SK-N-SH treated with all-trans-retinoic acid at 6 μM for 48 hours (cell line): ENCODE data around the gene MACROD1.

Experiments
- ATAC-seq: fragments of 200-7000 bp; cut with Tn5 transposase; 3 replicates; pipeline ENCODE4 v1.9.1; 2020; ENCODE audit warnings: mild to moderate bottlenecking, moderate library complexity
- ARNTL ChIP-seq: fragments of 450-650 bp; formaldehyde crosslinking; IDR thresholded peaks from 2 replicates; pipeline ENCODE4 v1.5.0; 2020; ENCODE audit warnings: low read depth, mild to moderate bottlenecking, moderate library complexity, borderline replicate concordance
- BACH2 ChIP-seq: fragments of 250-450 bp; sonication (Bioruptor Pico); IDR thresholded peaks from 2 replicates; pipeline ENCODE4 v1.9.0; 2021; ENCODE audit warnings: mild to moderate bottlenecking, borderline replicate concordance
- ESRRG ChIP-seq: fragments of 250-450 bp; sonication (Bioruptor Pico); IDR thresholded peaks from 2 replicates; pipeline ENCODE4 v1.6.1; 2021; ENCODE audit warnings: mild to moderate bottlenecking
- GLIS3 ChIP-seq: fragments of 250-450 bp; sonication (Bioruptor Pico); IDR thresholded peaks from 2 replicates; pipeline ENCODE4 v1.5.0; 2020; ENCODE audit warnings: mild to moderate bottlenecking, moderate library complexity
- ISL1 ChIP-seq: fragments of 250-450 bp; sonication (Bioruptor Pico); IDR thresholded peaks from 2 replicates; pipeline ENCODE4 v2.1.2; 2022; ENCODE audit warnings: mild to moderate bottlenecking, moderate library complexity
- OSR1 ChIP-seq: fragments of 250-450 bp; sonication (Bioruptor Pico); IDR thresholded peaks from 2 replicates; pipeline ENCODE4 v1.8.0; 2022; ENCODE audit warnings: moderate library complexity, mild to moderate bottlenecking, inconsistent platforms
- PPARA ChIP-seq: fragments of 250-450 bp; sonication (Bioruptor Pico); IDR thresholded peaks from 2 replicates; pipeline ENCODE4 v1.5.0; 2020; ENCODE audit warnings: mild to moderate bottlenecking, borderline replicate concordance
- RARB ChIP-seq: fragments of 250-450 bp; sonication (Bioruptor Pico); IDR thresholded peaks from 2 replicates; pipeline ENCODE4 v1.8.0; 2021; ENCODE audit warnings: mild to moderate bottlenecking, moderate library complexity
- SNAI2 ChIP-seq: fragments of 250-450 bp; sonication (Bioruptor Pico); IDR thresholded peaks from 2 replicates; pipeline ENCODE4 v1.5.0; 2020; ENCODE audit warnings: mild to moderate bottlenecking, moderate library complexity
- TCF4 ChIP-seq: fragments of 250-450 bp; sonication (Bioruptor Pico); IDR thresholded peaks from 2 replicates; pipeline ENCODE4 v1.8.0; 2021; ENCODE audit warnings: mild to moderate bottlenecking, moderate library complexity, borderline replicate concordance
- ZC3H10 ChIP-seq: fragments of 250-450 bp; sonication (Bioruptor Pico); IDR thresholded peaks from 2 replicates; pipeline ENCODE4 v1.5.1; 2021; ENCODE audit warnings: mild to moderate bottlenecking, moderate library complexity
- ZFP3 ChIP-seq: fragments of 250-450 bp; sonication (Bioruptor Pico); IDR thresholded peaks from 2 replicates; pipeline ENCODE4 v1.5.0; 2020; ENCODE audit warnings: mild to moderate bottlenecking, moderate library complexity
- ZFP30 ChIP-seq: fragments of 450-650 bp; formaldehyde crosslinking; IDR thresholded peaks from 2 replicates; pipeline ENCODE4 v1.5.0; 2022; ENCODE audit warnings: mild to moderate bottlenecking, moderate library complexity
- ZNF565 ChIP-seq: fragments of 450-650 bp; formaldehyde crosslinking; conservative IDR thresholded peaks from 2 replicates; pipeline ENCODE4 v1.5.0; 2020; ENCODE audit warnings: low read depth, mild to moderate bottlenecking, moderate library complexity
- ZNF70 ChIP-seq: fragments of 450-650 bp; formaldehyde crosslinking; IDR thresholded peaks from 2 replicates; pipeline ENCODE4 v1.5.0; 2020; ENCODE audit warnings: mild to moderate bottlenecking, moderate library complexity
- TF ChIP-seq, protein P1 (sequence below): fragments of 250-450 bp; sonication (Bioruptor Pico); IDR thresholded peaks from 2 replicates; pipeline ENCODE4 v1.5.1; 2020; ENCODE audit warnings: low read depth, mild to moderate bottlenecking, moderate library complexity
- TF ChIP-seq, protein P2 (sequence below): fragments of 250-450 bp; sonication (Bioruptor Pico); IDR thresholded peaks from 2 replicates; pipeline ENCODE4 v1.8.0; 2021; ENCODE audit warnings: low read depth, mild to moderate bottlenecking, moderate library complexity, borderline replicate concordance
- TF ChIP-seq, protein P3 (sequence below): fragments of 250-450 bp; sonication (Bioruptor Pico); IDR thresholded peaks from 2 replicates; pipeline ENCODE4 v1.5.0; 2020; ENCODE audit warnings: mild to moderate bottlenecking, moderate library complexity
- TF ChIP-seq, protein P4 (sequence below): fragments of 250-450 bp; sonication (Bioruptor Pico); IDR thresholded peaks from 2 replicates; pipeline ENCODE4 v1.5.1; 2021; ENCODE audit warnings: mild to moderate bottlenecking, moderate library complexity
- TF ChIP-seq, protein P5 (sequence below): fragments of 250-450 bp; sonication (Bioruptor Pico); IDR thresholded peaks from 2 replicates; pipeline ENCODE4 v1.8.0; 2020; ENCODE audit warnings: mild to moderate bottlenecking, moderate library complexity, borderline replicate concordance

Gene MACROD1

DNA sequence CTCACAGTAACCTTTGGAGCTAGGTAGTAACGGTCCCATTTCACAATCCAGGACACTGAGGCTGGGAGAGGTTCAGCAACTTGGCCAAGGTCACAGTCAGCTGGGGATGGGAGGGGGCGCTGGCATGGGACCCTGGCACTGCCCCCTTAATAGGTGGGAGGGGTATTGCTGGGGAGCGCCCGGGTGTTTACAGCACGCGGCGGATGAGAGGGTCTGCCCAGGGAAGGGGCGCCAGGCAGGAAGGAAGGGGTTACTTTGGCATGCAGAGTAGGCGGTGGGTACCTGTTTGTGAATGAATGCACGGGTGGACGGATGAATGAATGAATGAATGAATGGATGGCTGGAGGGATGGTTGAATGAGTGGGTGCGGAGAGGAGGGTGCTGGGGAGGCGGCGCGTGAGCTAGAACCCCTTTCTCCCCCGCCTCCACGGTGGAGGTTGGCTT lies 130.8 kb downstream of the MACROD1 start:
- TF ChIP-seq ZFP30 (CRISPR knock-in tag) (no peak), ISL1 (CRISPR knock-in tag) (no peak), ZNF565 (no peak), ZC3H10 (CRISPR knock-in tag) (no peak), OSR1 (CRISPR knock-in tag) (no peak), ESRRG (CRISPR knock-in tag) (no peak), SNAI2 (no peak), ARNTL (no peak), TCF4 (CRISPR knock-in tag) (no peak), GLIS3 (CRISPR knock-in tag) (no peak)
- TF ChIP-seq, protein P1, sequence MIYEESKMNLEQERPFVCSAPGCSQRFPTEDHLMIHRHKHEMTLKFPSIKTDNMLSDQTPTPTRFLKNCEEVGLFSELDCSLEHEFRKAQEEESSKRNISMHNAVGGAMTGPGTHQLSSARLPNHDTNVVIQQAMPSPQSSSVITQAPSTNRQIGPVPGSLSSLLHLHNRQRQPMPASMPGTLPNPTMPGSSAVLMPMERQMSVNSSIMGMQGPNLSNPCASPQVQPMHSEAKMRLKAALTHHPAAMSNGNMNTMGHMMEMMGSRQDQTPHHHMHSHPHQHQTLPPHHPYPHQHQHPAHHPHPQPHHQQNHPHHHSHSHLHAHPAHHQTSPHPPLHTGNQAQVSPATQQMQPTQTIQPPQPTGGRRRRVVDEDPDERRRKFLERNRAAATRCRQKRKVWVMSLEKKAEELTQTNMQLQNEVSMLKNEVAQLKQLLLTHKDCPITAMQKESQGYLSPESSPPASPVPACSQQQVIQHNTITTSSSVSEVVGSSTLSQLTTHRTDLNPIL (CRISPR knock-in tag) = no peak
- TF ChIP-seq, protein P2, sequence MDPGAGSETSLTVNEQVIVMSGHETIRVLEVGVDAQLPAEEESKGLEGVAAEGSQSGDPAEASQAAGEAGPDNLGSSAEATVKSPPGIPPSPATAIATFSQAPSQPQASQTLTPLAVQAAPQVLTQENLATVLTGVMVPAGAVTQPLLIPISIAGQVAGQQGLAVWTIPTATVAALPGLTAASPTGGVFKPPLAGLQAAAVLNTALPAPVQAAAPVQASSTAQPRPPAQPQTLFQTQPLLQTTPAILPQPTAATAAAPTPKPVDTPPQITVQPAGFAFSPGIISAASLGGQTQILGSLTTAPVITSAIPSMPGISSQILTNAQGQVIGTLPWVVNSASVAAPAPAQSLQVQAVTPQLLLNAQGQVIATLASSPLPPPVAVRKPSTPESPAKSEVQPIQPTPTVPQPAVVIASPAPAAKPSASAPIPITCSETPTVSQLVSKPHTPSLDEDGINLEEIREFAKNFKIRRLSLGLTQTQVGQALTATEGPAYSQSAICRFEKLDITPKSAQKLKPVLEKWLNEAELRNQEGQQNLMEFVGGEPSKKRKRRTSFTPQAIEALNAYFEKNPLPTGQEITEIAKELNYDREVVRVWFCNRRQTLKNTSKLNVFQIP (CRISPR knock-in tag) = no peak
- TF ChIP-seq, protein P3, sequence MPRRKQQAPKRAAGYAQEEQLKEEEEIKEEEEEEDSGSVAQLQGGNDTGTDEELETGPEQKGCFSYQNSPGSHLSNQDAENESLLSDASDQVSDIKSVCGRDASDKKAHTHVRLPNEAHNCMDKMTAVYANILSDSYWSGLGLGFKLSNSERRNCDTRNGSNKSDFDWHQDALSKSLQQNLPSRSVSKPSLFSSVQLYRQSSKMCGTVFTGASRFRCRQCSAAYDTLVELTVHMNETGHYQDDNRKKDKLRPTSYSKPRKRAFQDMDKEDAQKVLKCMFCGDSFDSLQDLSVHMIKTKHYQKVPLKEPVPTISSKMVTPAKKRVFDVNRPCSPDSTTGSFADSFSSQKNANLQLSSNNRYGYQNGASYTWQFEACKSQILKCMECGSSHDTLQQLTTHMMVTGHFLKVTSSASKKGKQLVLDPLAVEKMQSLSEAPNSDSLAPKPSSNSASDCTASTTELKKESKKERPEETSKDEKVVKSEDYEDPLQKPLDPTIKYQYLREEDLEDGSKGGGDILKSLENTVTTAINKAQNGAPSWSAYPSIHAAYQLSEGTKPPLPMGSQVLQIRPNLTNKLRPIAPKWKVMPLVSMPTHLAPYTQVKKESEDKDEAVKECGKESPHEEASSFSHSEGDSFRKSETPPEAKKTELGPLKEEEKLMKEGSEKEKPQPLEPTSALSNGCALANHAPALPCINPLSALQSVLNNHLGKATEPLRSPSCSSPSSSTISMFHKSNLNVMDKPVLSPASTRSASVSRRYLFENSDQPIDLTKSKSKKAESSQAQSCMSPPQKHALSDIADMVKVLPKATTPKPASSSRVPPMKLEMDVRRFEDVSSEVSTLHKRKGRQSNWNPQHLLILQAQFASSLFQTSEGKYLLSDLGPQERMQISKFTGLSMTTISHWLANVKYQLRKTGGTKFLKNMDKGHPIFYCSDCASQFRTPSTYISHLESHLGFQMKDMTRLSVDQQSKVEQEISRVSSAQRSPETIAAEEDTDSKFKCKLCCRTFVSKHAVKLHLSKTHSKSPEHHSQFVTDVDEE (CRISPR knock-in tag) = no peak
- TF ChIP-seq, protein P4, sequence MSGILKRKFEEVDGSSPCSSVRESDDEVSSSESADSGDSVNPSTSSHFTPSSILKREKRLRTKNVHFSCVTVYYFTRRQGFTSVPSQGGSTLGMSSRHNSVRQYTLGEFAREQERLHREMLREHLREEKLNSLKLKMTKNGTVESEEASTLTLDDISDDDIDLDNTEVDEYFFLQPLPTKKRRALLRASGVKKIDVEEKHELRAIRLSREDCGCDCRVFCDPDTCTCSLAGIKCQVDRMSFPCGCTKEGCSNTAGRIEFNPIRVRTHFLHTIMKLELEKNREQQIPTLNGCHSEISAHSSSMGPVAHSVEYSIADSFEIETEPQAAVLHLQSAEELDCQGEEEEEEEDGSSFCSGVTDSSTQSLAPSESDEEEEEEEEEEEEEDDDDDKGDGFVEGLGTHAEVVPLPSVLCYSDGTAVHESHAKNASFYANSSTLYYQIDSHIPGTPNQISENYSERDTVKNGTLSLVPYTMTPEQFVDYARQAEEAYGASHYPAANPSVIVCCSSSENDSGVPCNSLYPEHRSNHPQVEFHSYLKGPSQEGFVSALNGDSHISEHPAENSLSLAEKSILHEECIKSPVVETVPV = no peak
- no peak for ATAC-seq

DNA sequence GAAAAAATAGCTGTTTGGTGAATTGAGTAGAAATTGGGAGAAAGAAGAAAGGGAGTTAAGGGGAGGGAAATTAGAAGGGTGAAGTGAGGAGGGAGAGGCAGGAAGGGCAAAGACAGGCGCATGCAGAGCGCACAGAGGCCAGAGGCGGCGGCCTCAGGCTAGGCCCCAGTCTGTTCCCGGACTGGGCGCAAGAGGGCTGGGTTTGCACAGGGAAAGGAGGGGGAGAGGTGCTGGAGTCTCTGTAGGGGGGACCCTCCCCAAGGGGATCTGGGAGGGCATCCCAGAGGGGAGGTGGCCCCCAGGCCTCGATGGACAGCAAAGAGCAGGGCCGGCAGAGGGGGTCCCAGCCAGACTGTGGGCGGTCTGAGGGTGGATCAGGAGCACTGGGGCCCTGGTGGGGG lies 131.5 kb downstream of the MACROD1 start:
- no peak for ATAC-seq
- no peak for TF ChIP-seq ARNTL
- TF ChIP-seq TCF4 (CRISPR knock-in tag) = no peak
- TF ChIP-seq, protein P4 = no peak
- TF ChIP-seq, protein P5, sequence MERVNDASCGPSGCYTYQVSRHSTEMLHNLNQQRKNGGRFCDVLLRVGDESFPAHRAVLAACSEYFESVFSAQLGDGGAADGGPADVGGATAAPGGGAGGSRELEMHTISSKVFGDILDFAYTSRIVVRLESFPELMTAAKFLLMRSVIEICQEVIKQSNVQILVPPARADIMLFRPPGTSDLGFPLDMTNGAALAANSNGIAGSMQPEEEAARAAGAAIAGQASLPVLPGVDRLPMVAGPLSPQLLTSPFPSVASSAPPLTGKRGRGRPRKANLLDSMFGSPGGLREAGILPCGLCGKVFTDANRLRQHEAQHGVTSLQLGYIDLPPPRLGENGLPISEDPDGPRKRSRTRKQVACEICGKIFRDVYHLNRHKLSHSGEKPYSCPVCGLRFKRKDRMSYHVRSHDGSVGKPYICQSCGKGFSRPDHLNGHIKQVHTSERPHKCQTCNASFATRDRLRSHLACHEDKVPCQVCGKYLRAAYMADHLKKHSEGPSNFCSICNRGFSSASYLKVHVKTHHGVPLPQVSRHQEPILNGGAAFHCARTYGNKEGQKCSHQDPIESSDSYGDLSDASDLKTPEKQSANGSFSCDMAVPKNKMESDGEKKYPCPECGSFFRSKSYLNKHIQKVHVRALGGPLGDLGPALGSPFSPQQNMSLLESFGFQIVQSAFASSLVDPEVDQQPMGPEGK (CRISPR knock-in tag) = no peak
- no peak for TF ChIP-seq RARB (CRISPR knock-in tag)
- TF ChIP-seq, protein P1 (CRISPR knock-in tag) = no peak
- TF ChIP-seq ESRRG (CRISPR knock-in tag) = no peak
- TF ChIP-seq GLIS3 (CRISPR knock-in tag) = no peak
- TF ChIP-seq ISL1 (CRISPR knock-in tag) = no peak
- no peak for TF ChIP-seq ZC3H10 (CRISPR knock-in tag)
- TF ChIP-seq, all 23 proteins: peak for 0

DNA sequence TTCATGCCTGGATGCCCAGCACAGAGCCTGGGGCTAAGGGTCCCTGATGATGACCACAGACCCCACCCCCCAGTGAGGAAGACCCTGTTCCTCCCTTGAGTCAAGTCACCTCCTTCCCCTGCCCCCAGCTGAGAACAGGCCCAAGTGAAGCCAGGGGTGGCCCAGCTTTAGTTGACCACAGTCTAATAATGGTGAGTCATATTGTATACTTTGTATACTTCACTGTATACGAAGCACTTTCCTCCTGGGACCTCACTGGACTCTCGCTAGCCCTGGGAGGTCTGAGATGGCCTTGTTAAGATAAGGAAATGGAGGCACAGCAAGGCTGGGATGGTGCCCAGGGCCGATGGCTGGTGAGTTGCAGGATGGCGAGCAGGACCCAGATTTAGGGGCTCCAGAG lies 133.9 kb downstream of the MACROD1 start:
- no peak for ATAC-seq
- TF ChIP-seq PPARA (CRISPR knock-in tag) = no peak
- no peak for TF ChIP-seq ZNF70 (CRISPR knock-in tag)
- TF ChIP-seq ISL1 (CRISPR knock-in tag) = no peak
- no peak for TF ChIP-seq BACH2 (CRISPR knock-in tag)
- TF ChIP-seq RARB (CRISPR knock-in tag) = no peak
- no peak for TF ChIP-seq ARNTL
- no peak for TF ChIP-seq ZFP3 (CRISPR knock-in tag)
- TF ChIP-seq, protein P5 (CRISPR knock-in tag) = no peak
- no peak for TF ChIP-seq ZNF565
- TF ChIP-seq OSR1 (CRISPR knock-in tag) = no peak
